Stimulated activated CD8-positive, alpha-beta memory T cell treated with anti-CD3 and anti-CD28 coated beads, Interleukin-15, amount 100 ng/mL, for 24 hours (primary cell): ENCODE measurements around the gene PNCK.
"Not testable (repeated sequence)": the region's sequence is repeated elsewhere in the genome, so short reads cannot be mapped to it uniquely, and the experiment has no call there.

Experiments used
- DNase-seq: peaks from one replicate; pipeline ENCODE4 v3.0.0-alpha.2; 2020; ENCODE audit warnings: low read depth

PNCK gene

GRCh38 chrX:153673428-153674218, at the start of gene PNCK:
Gene PNCK, minus strand, starts transcription at chrX:153673813. Its CDS starts 737 bp downstream, at chrX:153673076.
- DNase-seq = no peak

- DNase-seq = no peak
Observed at GRCh38 chrX:153722704-153723350, 49.2 kb upstream of the PNCK start.

GRCh38 chrX:153719701-153720100, 46.1 kb upstream of the PNCK start:
- DNase-seq = no peak

GRCh38 chrX:153719238-153719637, 45.6 kb upstream of the PNCK start:
- no peak for DNase-seq

- DNase-seq = no peak
Observed at GRCh38 chrX:153717445-153717844, 43.8 kb upstream of the PNCK start.

GRCh38 chrX:153714256-153714655, 40.6 kb upstream of the PNCK start:
- no peak for DNase-seq

- DNase-seq = no peak
Observed at GRCh38 chrX:153709726-153710674, 36.4 kb upstream of the PNCK start.

- no peak for DNase-seq
Observed at GRCh38 chrX:153708415-153708814, 34.8 kb upstream of the PNCK start.

- DNase-seq = no peak
Observed at GRCh38 chrX:153707406-153707805, 33.8 kb upstream of the PNCK start.

GRCh38 chrX:153706799-153707198, 33.2 kb upstream of the PNCK start:
- no peak for DNase-seq

GRCh38 chrX:153705403-153706060, 31.9 kb upstream of the PNCK start:
- not testable (repeated sequence) for DNase-seq

- DNase-seq = not testable (repeated sequence)
Observed at GRCh38 chrX:153704631-153705402, 31.2 kb upstream of the PNCK start.

- no peak for DNase-seq
Observed at GRCh38 chrX:153704021-153704526, 30.5 kb upstream of the PNCK start.

- no peak for DNase-seq
Observed at GRCh38 chrX:153703036-153703370, 29.4 kb upstream of the PNCK start.

GRCh38 chrX:153702336-153703035, 28.9 kb upstream of the PNCK start:
- no peak for DNase-seq

GRCh38 chrX:153701706-153702105, 28.1 kb upstream of the PNCK start:
- DNase-seq = no peak

GRCh38 chrX:153700967-153701366, 27.4 kb upstream of the PNCK start:
- DNase-seq = no peak

- DNase-seq = no peak
Observed at GRCh38 chrX:153700376-153700945, 26.8 kb upstream of the PNCK start.

GRCh38 chrX:153699784-153700371, 26.3 kb upstream of the PNCK start:
- not testable (repeated sequence) for DNase-seq
